GM18498 (cell line): ENCODE measurements around the gene PTBP3.

ENCODE experiments used
- ATAC-seq: cut with Tn5 transposase; IDR thresholded peaks from one replicate; pipeline ENCODE4 v1.9.1; 2021; ENCODE audit warnings: mild to moderate bottlenecking, moderate library complexity; ENCODE audit not compliant: unreplicated experiment

The PTBP3 gene

DNA sequence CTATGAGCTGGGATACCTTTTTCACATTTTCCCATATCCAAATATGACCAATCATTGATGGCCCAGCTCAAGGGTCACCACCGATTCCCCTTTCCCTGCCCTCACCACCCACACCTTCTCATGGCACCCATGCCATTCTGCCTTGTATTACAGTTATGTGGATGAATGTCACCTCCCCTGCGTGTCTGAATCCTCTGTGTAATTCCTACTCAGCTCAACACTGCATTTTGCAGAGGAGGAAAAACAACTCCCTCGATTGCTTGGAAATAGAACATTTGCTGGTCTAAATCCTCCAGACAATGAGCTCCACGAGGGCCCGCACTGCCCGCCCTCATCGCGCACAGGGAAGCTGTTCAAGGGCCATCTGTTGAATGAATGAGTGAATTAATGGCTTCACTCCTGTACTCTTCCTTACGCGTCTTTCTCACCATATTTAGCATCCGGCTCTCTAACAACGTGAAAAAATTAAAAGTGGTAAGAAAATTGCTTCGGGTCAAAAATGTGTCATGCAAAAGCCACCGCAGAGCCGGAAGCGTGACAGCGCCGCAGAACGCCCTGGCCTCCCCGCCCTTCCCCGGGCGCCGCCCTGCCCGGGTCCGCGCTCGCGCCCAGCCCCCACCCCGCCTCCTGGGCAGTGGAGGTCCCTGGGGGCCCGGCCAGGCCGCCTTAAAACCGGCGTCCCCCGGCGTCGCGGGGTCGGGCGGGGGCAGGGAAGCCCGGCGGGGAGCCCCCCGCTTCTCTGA is 159.0 kb downstream of the PTBP3 start:
- peak; percentile 91 for ATAC-seq

DNA sequence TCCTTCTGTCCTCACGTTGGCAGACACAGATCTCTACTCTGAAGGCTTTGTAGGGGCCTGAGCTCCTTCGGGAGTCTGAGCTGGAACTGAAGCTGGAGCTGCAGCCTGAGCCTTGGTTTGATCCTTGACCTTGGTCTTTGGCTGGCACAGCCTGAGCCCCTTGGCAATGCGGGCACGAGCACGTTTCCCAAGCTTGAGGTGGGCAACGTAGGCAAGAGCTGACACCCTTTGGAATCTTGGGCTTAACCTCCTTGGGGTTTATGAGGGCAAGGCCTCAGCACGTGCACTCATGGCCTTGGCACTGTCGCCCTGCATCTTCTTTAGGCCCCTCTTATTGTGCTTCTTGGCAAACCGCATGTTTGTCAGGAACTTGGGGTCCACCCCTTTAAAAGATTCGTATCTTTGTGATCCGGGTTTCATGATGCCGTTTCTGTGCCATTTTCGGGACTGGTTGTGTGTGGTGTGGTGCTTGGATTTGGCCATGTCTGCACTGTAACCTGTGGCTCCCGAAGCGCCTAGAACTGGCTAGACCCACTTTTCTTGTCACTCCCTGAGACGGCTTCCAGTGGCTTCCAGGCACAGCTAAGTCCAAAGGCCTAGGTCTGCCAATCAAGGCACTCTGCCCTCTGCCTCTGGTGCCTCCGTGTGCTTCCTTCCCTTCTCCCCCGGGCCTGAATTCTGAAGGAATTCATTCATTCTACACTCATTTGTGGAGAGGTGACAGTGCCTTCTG is 159.8 kb downstream of the PTBP3 start:
- ATAC-seq = no peak

DNA sequence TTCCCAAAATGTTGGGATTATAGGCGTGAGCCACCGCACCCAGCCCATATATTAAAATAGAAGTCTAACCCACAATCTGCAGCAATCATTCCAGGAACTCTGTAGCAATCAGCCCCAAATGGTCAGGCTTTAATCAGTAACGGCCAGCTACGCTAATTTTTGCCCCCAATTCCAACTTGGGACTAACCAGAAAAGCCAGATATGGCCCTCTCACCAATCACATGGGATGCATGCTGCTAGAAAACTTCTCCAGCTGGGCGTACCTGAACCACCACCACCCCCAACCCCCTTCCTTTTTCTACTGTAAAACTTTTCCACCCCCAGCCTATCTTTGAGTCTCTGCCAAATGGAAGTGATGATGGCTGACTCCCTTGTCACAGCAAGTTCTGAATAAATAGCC is 162.5 kb downstream of the PTBP3 start:
- ATAC-seq = no peak

DNA sequence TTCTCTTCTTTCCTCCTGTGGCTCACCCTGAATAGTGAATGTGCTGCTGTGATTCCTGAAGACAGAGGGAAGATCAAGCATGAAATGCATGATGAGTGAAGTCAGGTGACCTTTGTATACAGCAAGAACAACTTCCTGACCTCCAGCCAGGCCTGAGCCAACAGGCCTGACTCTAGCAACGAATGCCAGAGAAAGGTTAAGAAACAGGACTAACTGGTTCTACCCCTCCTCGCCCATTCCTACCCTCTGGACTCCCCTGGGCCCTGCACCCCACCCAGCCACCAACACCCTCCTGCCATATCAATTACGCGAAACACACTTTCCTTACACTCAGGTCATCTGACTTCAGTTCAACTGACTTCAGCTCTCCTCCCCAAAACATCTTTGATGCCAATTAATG is 163.2 kb downstream of the PTBP3 start:
- no peak for ATAC-seq

DNA sequence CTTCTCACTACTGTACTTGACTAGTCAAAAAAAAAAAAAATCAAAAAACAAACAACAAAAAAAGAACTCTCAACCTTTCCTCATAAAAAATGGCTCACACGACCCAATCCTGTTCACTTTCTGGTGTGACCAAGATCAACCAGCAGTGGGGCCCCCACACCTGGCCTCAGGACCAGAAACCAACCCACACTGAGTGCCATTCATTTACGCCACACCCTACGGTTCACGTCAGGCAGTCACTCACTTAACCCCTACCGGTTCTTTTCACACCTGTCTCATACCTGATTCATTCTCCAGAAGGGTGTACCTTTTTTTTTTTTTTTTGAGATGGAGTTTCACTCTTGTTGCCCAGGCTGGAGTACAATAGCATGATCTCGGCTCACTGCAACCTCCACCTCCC is 164.1 kb downstream of the PTBP3 start:
- ATAC-seq = no peak

- ATAC-seq = no peak
Observed at GRCh38 chr9:112168197-112168596, 165.2 kb downstream of the PTBP3 start.
